CD4-positive, alpha-beta T cell treated with Interleukin-2 at 100 ng/mL for 4 hours (primary cell): ENCODE results near the gene ALX4.

Experiments
- DNase-seq: peaks from one replicate; pipeline ENCODE4 v3.0.0-alpha.2; 2020; ENCODE audit warnings: low spot score

Gene ALX4

GRCh38 chr11:44244639-44245310 is 65.2 kb downstream of the ALX4 start:
- DNase-seq = no peak

GRCh38 chr11:44243595-44244343 is 66.2 kb downstream of the ALX4 start:
- DNase-seq = no peak

GRCh38 chr11:44243086-44243485 is 66.9 kb downstream of the ALX4 start:
- DNase-seq = no peak

GRCh38 chr11:44241851-44242250 is 68.1 kb downstream of the ALX4 start:
- DNase-seq = no peak

- no peak for DNase-seq
These were observed 72.8 kb downstream of the ALX4 start for GRCh38 chr11:44237156-44237555.

- no peak for DNase-seq
These were observed 73.6 kb downstream of the ALX4 start for GRCh38 chr11:44236296-44236695.

- no peak for DNase-seq
These were observed 74.2 kb downstream of the ALX4 start for GRCh38 chr11:44235765-44236201.

GRCh38 chr11:44229624-44230023 is 80.3 kb downstream of the ALX4 start:
- DNase-seq = no peak

GRCh38 chr11:44229098-44229497 is 80.8 kb downstream of the ALX4 start:
- DNase-seq = no peak

- no peak for DNase-seq
These were observed 81.6 kb downstream of the ALX4 start for GRCh38 chr11:44228379-44228778.

- no peak for DNase-seq
These were observed 83.0 kb downstream of the ALX4 start for GRCh38 chr11:44226945-44227344.

GRCh38 chr11:44226490-44226889 is 83.4 kb downstream of the ALX4 start:
- DNase-seq = no peak

GRCh38 chr11:44224867-44225501 is 85.0 kb downstream of the ALX4 start:
- DNase-seq = no peak

- DNase-seq = no peak
These were observed 86.7 kb downstream of the ALX4 start for GRCh38 chr11:44223238-44223637.

GRCh38 chr11:44221992-44222391 is 87.9 kb downstream of the ALX4 start:
- DNase-seq = no peak

- no peak for DNase-seq
These were observed 88.5 kb downstream of the ALX4 start for GRCh38 chr11:44221456-44221855.

- DNase-seq = no peak
These were observed 89.8 kb downstream of the ALX4 start for GRCh38 chr11:44219830-44220796.

- no peak for DNase-seq
These were observed 92.5 kb downstream of the ALX4 start for GRCh38 chr11:44217432-44217831.

GRCh38 chr11:44213148-44213547 is 96.8 kb downstream of the ALX4 start:
- no peak for DNase-seq

- DNase-seq = no peak
These were observed 97.8 kb downstream of the ALX4 start for GRCh38 chr11:44212128-44212527.
